Renal cortex interstitium (tissue), 11 donors: Measurements from ENCODE around the gene INPP1. TPM values are rescaled to one million over a fixed set of nuclear protein-coding genes. Genes with fewer than 3 reads are reported as not detected.

Experiments used
- DNase-seq, 11 donors: peaks; one replicate each; pipeline ENCODE4 v3.0.0-alpha.2; 2013; ENCODE audit warnings: low read depth in 9 of 11, low spot score in 4 of 11; ENCODE audit errors: extremely low read depth in 1 of 11
- polyA plus RNA-seq, 3 donors: library from polyadenylated mRNA; unstranded; fragments of 120-200 nt; gene quantifications; one replicate each; pipeline ENCODE4 v1.2.1, GENCODE V29; 2013; ENCODE audit not compliant: insufficient read length in 3 of 3

The INPP1 gene
- polyA plus RNA-seq, 3 donors: 13.3 to 20.6 (median 14.8) TPM

- DNase-seq: no peak
Observed at GRCh38 chr2:190420801-190421200, 77.4 kb downstream of the INPP1 start.

Other genes starting within 250 kb of the INPP1 start
- 10 to 100 TPM; 69.9 to 89.2 (median 83.2) TPM for gene HIBCH, start 23.8 kb upstream of the INPP1 start, polyA plus RNA-seq
- 10 to 100 TPM; 12.5 to 14.8 (median 13.5) TPM for gene MFSD6, start 64.8 kb downstream of the INPP1 start, polyA plus RNA-seq
- gene NEMP2, start 191.1 kb downstream of the INPP1 start, polyA plus RNA-seq: 10 to 100 TPM; 10.1 to 14.3 (median 13.6) TPM